ENCODE data around the gene CAPN2. TPM values are rescaled to one million over a fixed set of nuclear protein-coding genes. Genes with fewer than 3 reads are reported as not detected.

The CAPN2 gene
- total RNA-seq, 1 experiment from 2014 or later, result 75.9 TPM

DNA sequence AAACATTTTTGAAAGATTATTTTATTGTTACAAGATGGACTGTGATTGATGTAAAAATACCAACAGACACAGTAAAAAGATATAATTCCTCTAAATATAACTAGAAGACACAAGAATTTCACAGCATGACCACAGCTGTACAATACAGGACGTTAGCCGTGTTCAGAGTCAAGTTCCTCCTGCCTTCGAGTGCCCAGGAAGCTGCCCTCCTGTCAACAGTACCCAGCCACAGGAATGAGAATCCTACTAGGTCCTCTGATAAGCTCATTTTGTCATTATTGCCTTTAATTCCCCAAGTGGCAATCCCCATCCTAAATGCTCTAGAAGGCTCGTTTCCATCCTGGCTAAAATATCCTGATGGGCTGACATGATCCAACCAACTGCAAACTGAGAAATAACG, 16.4 kb upstream of the CAPN2 start:
- no peak for DNase-seq (ENCODE audit: low read depth, low spot score)
- in situ Hi-C loops (cut with HindIII; ENCODE audit: low pct_unique_long_range_greater_than_20kb, low sequenced_read_pairs), result no loop called here

DNA sequence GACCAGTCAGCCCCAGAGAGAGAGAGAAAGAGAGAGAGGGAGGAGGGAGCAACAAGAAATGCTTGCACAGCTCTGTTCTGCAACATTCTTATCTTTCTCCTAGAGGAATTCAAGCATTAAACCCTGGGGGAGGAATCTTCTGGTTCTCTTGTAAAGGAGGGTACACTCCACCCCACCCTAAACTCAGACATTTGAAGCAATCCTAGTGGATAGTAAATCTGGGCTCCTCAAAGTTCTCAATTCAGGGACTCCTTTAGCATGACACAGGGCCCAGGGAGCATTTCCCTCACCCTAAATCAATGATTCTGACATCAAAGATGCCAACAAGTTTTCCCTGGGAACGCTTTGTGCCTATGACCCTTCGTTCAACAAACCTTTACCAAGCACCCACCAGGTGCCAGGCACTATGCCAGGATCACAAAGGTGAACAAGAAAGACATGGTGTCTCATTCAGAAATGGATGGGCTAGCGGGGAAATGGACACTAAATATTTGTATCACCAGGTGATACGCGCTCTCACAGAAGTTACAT, 11.9 kb upstream of the CAPN2 start:
- DNase-seq (ENCODE audit: low read depth, low spot score), result no peak
- in situ Hi-C loops (cut with HindIII; ENCODE audit: low pct_unique_long_range_greater_than_20kb, low sequenced_read_pairs), result no loop called here

DNA sequence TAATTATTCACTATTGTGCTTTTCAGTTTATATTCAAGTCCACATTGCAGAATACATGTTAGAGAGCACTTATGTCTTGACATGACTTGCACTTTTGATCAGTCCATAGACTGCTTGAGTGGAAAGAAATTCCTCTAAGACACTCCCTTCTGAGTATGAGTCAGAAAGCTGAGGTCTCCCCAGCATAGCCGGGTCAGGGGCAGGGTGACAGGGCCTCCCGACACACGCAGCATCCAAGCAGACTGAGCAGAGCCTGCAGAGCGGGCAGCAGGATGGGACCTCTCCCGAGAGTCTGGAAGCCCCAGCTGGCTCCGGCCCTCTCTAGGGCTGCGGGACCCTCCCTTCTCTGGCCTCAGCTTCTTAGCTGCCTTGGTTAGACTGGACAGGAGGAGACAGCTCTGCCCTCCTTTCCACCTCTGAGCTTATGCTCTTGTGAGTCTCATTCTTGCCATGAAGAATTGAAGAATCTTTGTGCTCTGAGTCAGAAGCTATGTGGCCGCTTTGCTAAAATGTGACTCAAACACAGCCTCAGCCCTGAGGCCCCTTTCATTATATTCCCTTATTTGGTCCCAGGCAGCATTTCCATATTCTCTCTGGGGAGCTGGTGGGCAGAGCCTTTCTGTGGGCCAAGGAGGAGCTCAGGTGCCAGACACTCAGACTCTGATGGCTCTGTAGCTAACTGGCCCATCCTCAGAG, 11.2 kb upstream of the CAPN2 start:
- in situ Hi-C loops (cut with HindIII; ENCODE audit: low pct_unique_long_range_greater_than_20kb, low sequenced_read_pairs), result no loop called here
- DNase-seq (ENCODE audit: low read depth, low spot score), result peak; percentile 66

DNA sequence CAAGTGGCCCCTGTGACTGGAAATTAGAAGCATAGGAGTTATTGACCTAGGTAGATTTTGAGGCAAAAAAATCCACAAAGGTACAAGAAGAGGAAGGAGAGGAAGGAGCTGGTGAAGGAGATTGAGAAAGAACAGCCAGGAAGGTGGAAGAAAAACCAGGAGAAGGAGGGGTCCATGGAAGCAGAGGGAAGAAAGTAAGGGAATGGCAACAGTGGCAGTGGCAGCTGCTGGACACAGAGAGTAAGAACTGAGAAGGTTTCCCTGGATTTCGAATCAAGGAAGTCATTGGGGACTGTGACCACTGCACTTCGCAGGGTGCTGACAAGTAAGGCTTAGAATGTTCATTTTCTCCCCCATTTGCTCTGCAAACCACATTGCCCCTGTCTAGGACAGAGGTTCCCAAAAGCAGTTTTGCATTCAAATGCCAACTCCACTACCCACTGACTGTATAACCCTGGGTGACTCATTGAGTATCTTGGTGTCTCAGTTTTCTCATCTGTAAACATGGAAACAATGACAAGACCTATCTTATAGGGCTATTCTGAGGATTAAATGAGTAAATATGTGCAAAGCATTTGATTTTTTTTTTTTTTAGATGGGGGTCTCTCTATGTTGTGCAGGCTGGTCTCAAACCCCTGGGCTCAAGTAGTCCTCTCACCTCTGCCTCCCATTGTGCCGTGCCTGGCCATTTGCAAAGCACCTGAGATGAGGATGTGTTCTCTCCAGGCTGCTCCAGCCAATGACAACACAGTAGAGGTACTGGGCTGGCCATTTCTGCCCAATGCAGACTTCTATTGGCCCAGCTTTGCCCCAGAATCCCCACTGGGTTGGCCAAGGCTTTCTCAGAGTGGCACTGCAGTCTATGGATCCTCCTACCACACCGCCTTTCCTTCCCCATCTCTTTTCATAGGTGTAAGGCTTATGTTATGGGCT, 9.3 kb upstream of the CAPN2 start:
- in situ Hi-C loops (cut with HindIII; ENCODE audit: low pct_unique_long_range_greater_than_20kb, low sequenced_read_pairs), result no loop called here
- DNase-seq (ENCODE audit: low read depth, low spot score), result no peak

DNA sequence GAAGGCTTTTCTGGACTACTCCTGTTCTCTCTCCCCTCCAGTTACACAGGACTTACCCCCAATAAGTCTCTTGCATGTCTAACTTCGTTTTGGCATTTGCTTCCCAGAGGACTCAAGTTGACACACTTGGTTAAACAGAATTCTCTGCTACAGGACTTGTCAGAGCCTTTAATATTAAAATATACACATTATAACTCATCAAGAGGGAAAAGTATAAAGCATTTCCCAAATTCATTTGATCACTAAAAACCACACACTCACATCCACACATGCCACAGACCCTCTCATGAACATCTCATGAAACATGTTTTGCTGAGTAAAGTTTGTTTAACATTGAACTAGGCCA, 8.7 kb upstream of the CAPN2 start:
- in situ Hi-C loops (cut with HindIII; ENCODE audit: low pct_unique_long_range_greater_than_20kb, low sequenced_read_pairs), result no loop called here

DNA sequence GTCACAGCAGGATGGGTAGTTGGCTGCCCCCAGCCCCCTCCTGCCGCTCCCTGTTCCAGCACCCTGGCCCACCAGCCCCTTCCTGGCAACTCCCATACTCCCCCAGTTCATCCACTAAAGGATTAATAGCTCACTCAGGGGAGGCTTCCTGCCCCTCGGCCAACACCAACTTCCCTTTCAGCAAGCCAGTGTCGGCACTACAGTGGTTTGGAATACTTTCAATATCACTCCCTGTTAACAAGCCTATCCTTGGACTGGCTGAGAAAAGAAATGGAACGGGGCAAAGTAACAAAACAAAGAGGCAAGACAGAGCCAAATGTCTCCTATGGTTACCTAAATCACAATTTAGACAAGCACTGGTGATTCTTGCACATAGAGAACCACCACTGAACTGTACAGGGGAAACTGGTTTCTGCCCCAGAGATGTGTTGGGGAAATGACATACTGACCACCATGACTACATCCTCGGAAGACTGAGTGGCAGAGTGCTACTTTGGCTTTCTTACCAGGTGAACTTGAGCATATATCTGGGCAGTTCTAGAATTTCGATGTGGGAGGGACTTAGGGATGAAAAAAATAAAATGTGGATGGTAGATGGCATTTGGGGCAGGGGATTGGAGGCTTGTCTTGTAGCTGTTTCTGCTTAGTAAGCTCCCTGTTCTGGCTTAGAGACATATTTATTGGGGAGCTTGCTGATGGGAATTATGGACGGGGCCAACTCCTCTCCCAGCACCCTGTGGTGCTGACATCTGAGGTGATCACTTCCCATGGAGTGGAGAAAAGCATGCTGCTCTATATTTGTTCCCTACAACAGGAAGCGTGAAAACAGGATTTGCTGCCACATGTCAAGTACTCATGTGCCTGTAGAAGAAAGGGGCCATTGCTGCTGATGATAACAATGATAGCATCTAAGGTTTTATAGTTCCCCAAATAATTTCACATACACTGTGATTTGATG, 7.1 kb upstream of the CAPN2 start:
- no peak for DNase-seq (ENCODE audit: low read depth, low spot score)
- in situ Hi-C loops (cut with HindIII; ENCODE audit: low pct_unique_long_range_greater_than_20kb, low sequenced_read_pairs), result no loop called here

More for the DNA sequence above, 8.7 kb upstream of the CAPN2 start:
- no peak for DNase-seq (ENCODE audit: low read depth, low spot score)

DNA sequence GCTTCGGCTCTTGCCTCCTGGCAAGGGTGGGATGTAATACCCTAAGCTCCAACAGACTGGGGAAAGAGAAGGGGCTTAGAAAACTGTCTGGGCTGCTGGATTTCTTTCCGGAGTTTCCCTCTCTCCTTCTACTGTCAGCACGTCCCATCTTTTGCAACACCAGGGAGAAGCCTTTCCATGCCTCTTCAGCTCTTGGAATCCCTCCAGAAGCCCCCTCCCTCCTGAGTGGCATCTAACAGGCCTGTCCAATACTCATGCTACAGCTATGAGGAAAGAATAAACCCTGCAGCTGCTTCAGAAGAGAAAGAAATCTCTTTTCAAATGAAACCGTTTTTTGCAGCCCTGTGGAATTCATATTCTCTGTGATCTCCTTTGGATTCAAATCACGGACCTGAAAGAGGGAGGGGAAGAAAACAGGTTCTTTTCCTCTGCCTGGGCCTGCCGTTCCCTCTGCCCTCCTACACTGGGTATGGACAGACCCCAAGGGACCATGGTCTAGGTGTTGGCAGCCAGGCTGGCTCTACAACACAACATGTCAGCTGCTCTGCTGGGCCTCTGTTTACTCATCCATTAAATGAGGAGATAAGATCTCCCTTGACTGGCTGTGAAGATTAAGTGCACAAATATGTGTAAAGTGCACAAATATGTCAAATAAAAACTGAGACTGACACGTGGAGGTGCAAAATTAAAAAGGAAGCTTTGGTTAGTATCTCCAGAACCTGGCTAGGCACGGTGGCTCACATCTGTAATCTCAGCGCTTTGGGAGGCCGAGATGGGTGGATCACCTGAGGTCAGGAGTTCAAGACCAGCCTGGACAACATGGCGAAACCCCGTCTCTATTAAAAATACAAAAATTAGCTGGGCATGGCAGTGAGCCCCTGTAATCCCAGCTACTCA, 6.0 kb upstream of the CAPN2 start:
- in situ Hi-C loops (cut with HindIII; ENCODE audit: low pct_unique_long_range_greater_than_20kb, low sequenced_read_pairs), result no loop called here
- no peak for DNase-seq (ENCODE audit: low read depth, low spot score)

DNA sequence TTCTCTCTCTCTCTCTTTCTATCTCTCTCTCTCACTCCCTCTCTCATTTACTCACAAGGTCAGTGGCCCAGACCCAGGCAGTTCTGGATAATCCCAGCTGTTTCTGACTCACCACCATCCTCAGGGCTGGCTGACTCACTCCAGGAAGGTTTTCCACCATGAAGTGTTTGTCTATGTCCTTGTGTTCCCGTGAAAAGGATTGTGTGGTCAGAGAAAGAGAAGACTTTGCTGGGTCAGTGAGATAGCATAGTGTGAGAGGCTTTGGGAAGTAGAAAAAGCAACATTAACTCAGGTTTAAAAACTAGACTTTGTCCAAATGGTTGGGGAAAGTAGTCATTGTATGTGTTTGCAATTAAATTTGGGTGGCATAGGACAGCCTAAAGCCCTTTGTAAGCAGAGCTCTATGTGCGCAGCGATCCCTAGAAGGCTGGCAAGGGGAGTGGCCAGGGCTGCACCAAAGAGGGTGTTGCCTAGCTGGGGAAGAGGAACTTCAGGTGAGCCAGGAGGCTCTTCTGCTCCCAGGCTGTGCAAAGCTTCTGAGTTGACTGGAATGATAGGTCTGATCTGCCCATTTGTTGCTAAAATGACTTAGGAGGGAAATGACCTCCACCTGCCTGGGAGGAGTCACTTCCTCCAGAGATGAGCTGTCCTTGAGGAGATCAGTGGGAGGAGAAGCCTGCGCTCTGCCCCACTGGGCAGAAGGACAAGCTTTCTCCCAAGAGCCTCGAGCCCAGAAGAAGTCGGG, 4.9 kb upstream of the CAPN2 start:
- DNase-seq (ENCODE audit: low read depth, low spot score), result peak; percentile 92
- in situ Hi-C loops (cut with HindIII; ENCODE audit: low pct_unique_long_range_greater_than_20kb, low sequenced_read_pairs), result no loop called here

DNA sequence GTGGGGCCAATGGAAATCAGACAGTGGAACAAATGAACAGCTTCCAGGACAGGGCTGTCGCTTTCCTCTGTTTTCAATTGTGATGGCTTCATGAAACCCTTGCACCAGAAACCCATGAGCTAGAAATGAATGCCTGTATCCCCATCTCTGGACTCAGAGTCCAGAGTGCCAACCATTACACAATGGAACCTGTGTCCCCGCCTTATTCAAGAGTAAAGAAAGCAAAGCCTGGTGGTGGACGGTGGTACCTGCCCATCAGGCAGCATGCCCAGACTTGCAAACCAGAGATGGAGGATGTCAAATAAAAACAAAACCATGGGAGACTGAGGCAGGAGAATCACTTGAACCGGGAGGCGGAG, 4.4 kb upstream of the CAPN2 start:
- in situ Hi-C loops (cut with HindIII; ENCODE audit: low pct_unique_long_range_greater_than_20kb, low sequenced_read_pairs), result no loop called here

DNA sequence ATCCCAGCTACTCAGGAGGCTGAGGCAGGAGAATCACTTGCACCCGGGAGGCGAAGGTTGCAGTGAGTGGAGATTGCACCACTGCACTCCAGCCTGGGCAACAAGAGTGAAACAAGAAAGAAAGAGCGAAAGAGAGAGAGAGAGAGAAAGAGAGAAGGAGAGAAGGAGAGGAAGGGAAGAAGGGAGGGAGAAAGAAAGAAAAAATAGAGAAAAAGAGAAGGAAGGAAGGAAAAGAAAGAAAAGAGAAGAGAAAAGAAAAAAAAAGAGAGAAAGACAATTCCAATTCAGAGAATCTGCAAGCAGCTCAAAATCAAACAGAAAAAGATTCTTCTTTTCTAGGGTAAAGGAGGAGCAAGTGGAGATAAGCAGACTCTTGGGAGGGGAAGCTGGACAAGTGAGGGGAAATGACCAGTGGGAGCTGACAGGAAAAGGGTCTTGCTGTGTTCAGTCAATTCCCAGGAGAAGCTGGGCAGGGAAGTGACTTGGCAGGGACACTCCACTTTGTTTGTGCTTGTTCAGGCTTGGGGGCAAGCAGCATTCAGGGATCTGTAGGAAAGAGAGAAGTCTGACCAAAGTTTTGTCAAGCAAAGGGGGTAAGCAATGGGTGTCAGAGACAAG, 3.6 kb upstream of the CAPN2 start:
- DNase-seq (ENCODE audit: low read depth, low spot score), result no peak
- in situ Hi-C loops (cut with HindIII; ENCODE audit: low pct_unique_long_range_greater_than_20kb, low sequenced_read_pairs), result no loop called here

More for the DNA sequence above, 4.4 kb upstream of the CAPN2 start:
- DNase-seq (ENCODE audit: low read depth, low spot score), result no peak

DNA sequence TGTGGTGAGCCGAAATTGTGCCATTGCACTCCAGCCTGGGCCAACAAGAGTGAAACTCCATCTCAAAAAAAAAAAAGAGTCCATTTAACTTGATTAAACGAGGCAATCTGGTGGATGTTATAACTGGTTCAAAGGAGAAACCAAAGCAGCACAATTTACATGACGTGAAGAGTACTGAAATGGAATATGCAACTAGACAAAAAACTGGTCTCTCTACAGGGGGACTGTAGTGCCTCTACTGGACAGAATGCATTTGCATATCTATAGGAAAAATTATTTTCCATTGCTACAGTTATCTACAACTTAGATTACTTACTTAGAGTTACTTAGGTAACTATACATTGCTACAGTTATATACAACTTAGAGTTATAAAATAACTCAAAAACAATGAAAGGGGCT, 2.7 kb upstream of the CAPN2 start:
- DNase-seq (ENCODE audit: low read depth, low spot score), result no peak

DNA sequence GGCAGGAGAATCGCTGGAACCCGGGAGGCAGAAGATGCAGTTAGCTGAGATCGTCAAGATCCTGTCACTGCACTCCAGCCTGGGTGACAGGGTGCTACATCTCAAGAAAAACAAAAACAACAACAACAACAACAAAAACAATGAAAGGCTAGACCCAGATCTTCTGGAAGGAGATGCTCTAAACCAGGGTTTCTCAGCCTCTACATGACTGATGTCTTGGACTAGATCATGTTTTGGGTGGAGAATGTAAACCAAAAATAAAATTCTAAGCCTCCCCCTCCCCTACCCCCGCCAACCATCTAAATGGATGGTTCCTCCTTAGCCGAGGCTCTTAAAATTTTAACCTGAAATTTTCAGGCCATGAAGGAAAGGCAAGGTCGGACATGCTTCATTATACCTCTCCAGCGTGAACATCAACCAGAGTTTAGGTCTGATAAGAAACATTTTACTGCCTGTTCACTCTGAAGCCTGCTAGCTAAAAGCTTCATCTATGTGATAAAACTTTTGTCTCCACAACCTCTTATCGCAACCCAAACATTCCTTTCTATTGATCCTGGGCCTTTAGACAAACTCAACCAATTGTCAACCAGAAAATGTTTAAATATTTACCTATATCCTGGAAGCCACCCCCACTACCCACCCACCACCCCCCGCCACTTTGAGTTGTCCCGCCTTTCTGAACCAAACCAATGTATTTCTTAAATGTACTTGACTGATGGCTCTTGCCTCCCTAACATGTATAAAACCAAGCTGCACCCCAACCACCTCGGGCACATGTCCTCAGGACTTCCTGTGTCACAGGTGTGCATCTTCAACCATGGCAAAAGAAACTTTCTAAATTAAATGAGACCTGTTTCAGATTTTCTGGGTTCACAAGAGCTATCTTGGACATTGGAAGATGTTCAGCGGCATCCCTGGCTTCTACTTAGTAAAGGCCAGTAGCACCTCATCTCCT, 1.9 kb upstream of the CAPN2 start:
- in situ Hi-C loops (cut with HindIII; ENCODE audit: low pct_unique_long_range_greater_than_20kb, low sequenced_read_pairs), result no loop called here
- no peak for DNase-seq (ENCODE audit: low read depth, low spot score)

More for the DNA sequence above, 2.7 kb upstream of the CAPN2 start:
- in situ Hi-C loops (cut with HindIII; ENCODE audit: low pct_unique_long_range_greater_than_20kb, low sequenced_read_pairs), result no loop called here

DNA sequence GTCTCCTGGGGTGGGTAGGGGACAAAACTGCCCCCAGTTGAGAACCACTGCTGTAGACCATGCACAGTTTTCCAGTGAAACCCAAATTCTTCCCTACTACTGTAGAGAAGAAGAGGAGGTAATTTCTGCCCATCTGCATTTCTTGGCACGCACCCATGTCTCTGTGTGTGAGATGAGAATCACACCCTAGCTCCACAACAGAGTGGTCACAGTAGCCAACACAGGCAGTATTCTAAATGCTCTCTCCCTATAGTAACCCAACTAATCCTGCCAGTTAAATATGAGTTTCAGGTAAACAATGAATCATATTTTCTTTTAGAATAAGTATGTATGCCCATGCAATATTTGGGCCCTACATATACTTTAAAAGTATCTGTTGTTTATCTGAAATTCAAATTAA, 1.2 kb upstream of the CAPN2 start:
- in situ Hi-C loops (cut with HindIII; ENCODE audit: low pct_unique_long_range_greater_than_20kb, low sequenced_read_pairs), result no loop called here
- no peak for DNase-seq (ENCODE audit: low read depth, low spot score)

DNA sequence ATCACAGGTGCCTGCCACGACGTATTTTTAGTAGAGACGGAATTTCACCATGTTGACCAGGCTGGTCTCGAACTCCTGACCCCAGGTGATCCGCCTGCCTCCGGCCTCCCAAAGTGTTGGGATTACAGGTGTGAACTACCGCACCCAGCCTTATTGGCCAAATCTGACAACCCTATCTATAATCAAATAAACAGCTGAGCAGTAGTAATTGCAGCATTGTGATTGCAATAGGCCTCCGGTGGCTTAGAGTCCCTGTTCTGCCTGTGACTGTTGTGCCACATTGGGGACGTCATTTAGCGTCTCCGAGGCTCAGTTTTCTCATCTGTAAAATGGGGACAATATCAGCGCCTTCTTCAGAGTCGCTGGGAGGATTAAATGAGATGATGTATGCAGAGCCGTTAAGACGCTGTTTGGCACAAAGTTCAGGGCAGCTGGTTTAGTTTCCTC, 569 bp upstream of the CAPN2 start:
- no peak for DNase-seq (ENCODE audit: low read depth, low spot score)
- in situ Hi-C loops (cut with HindIII; ENCODE audit: low pct_unique_long_range_greater_than_20kb, low sequenced_read_pairs), result no loop called here

Measured in SK-MEL-5 (cell line).